OCI-LY7 (cell line): ENCODE measurements around the gene PEX1. TPM values are rescaled to one million over a fixed set of nuclear protein-coding genes. Genes with fewer than 3 reads are reported as not detected.
"Not testable (repeated sequence)": the region's sequence is repeated elsewhere in the genome, so short reads cannot be mapped to it uniquely, and the experiment has no call there.

Source experiments
- BruUV-seq: library from RNA; stranded (reverse); fragments of 400-500 nt; replicated peaks from 2 replicates; lab custom pipeline; 2021; lab: Mats Ljungman, UMichigan
- CTCF ChIA-PET: fragments of 300-600 bp; sonication (Branson Sonifier 250); formaldehyde crosslinking; loops from one replicate; lab custom pipeline; 2022; ENCODE audit warnings: antibody characterized with exemption; ENCODE audit not compliant: unreplicated experiment; lab: Charles Lee
- POLR2A ChIA-PET: fragments of 300-600 bp; sonication (Branson Sonifier 250); formaldehyde crosslinking; loops from one replicate; lab custom pipeline; 2022; ENCODE audit warnings: antibody characterized with exemption; lab: Charles Lee
- DNase-seq: peaks from one replicate; pipeline ENCODE4 v3.0.0-alpha.2; 2015; ENCODE audit warnings: low spot score
- H2AFZ ChIP-seq: fragments of 200-600 bp; sonication (generic), shearing (Covaris generic); 2 replicates; pipeline ENCODE4 v1.6.1; 2014; ENCODE audit warnings: mild to moderate bottlenecking, antibody characterized with exemption, low read length, moderate library complexity
- H3K27ac ChIP-seq: fragments of 200-600 bp; sonication (generic); 2 replicates; pipeline ENCODE4 v1.5.1; 2014; ENCODE audit warnings: mixed run types, low read depth, mild to moderate bottlenecking, moderate library complexity, low read length, inconsistent platforms; ENCODE audit not compliant: poor library complexity, severe bottlenecking
- H3K36me3 ChIP-seq: fragments of 200-600 bp; sonication (generic); 2 replicates; pipeline ENCODE4 v1.6.1; 2014; ENCODE audit warnings: mild to moderate bottlenecking, antibody characterized with exemption, low read length, moderate library complexity, mixed read lengths; ENCODE audit not compliant: insufficient read depth
- H3K4me1 ChIP-seq: fragments of 200-600 bp; sonication (generic); 2 replicates; pipeline ENCODE4 v1.5.1; 2014; ENCODE audit warnings: mild to moderate bottlenecking, low read length; ENCODE audit not compliant: insufficient read depth, poor library complexity, severe bottlenecking
- H3K4me2 ChIP-seq: fragments of 200-600 bp; sonication (generic); 2 replicates; pipeline ENCODE4 v1.6.1; 2014; ENCODE audit warnings: mild to moderate bottlenecking, low read length
- H3K4me3 ChIP-seq: fragments of 200-600 bp; sonication (generic); 2 replicates; pipeline ENCODE4 v1.5.1; 2014; ENCODE audit warnings: mild to moderate bottlenecking, low read depth, low read length; ENCODE audit not compliant: poor library complexity, severe bottlenecking
- H3K79me2 ChIP-seq: fragments of 200-600 bp; sonication (generic); 2 replicates; pipeline ENCODE4 v1.6.1; 2016; ENCODE audit warnings: low read depth, mild to moderate bottlenecking, low read length, moderate library complexity, mixed read lengths; ENCODE audit not compliant: insufficient read depth
- H3K9me2 ChIP-seq: fragments of 200-600 bp; sonication (generic); 2 replicates; pipeline ENCODE4 v1.6.1; 2016; ENCODE audit warnings: mild to moderate bottlenecking, low read length, mixed read lengths; ENCODE audit not compliant: insufficient read depth
- H3K9me3 ChIP-seq: fragments of 200-600 bp; sonication (generic); 2 replicates; pipeline ENCODE4 v1.6.1; 2014; ENCODE audit warnings: mild to moderate bottlenecking, mixed run types, low read length, mixed read lengths
- H4K20me1 ChIP-seq: fragments of 200-600 bp; sonication (generic); 2 replicates; pipeline ENCODE4 v1.6.1; 2014; ENCODE audit warnings: mild to moderate bottlenecking, antibody characterized with exemption, low read length, moderate library complexity, mixed read lengths; ENCODE audit not compliant: insufficient read depth
- EZH2phosphoT487 ChIP-seq: fragments of 200-600 bp; sonication (generic); IDR thresholded peaks from 2 replicates; pipeline ENCODE4 v1.6.1; 2018; ENCODE audit warnings: low read depth, borderline replicate concordance, mild to moderate bottlenecking, mixed run types, antibody characterized with exemption, low read length, moderate library complexity, mixed read lengths
- intact Hi-C: fragments of 100-400 bp; cut with micrococcal nuclease; formaldehyde crosslinking; loops from one replicate; pipeline ENCODE4 v1.10.0; 2022; ENCODE audit not compliant: unreplicated experiment
- total RNA-seq, 2 experiments: library from RNA; depleted of rRNA in 1 of 2; stranded (reverse); fragments of >200 nt in 1 of 2; shearing (Covaris generic) in 1 of 2; gene quantifications; 2 replicates each; pipeline ENCODE4 v1.2.3, GENCODE V29; 2014 to 2022
- TF ChIP-seq, protein P1 (sequence below): fragments of 200-600 bp; sonication (generic); conservative IDR thresholded peaks from 2 replicates; pipeline ENCODE4 v1.5.1; 2014; ENCODE audit warnings: mild to moderate bottlenecking, antibody characterized with exemption, low read length, moderate library complexity, mixed read lengths

PEX1 gene
- total RNA-seq, 2 experiments from 2014 or later = 28.7 to 36.0 TPM

DNA sequence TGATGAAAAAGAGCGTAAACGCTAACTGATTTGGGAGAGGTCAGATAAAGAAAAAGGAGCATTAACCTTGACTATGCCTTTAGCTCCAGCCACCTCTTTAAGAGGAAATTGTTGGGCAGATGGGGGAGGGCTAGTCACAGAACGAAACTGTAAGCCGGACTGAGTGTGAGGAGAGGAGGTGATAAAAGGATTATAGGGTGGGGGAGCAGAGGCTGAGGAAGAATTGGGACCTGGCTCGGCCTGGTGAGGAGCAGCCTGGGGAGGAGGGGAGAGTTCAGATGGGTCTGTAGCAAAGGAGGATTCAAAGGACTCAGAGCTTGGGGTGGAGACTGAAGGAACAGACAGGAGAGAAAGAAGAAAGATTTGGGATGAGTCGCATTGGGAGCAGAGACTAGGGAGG, 44.7 kb downstream of the PEX1 start:
- DNase-seq, BruUV-seq, H3K4me1 ChIP-seq, H3K4me2 ChIP-seq, H3K4me3 ChIP-seq, H2AFZ ChIP-seq, POLR2A ChIA-PET, intact Hi-C loops, H3K27ac ChIP-seq, H3K9me2 ChIP-seq, H3K79me2 ChIP-seq, H4K20me1 ChIP-seq, CTCF ChIA-PET, H3K9me3 ChIP-seq: not testable (repeated sequence)
- peaks cover 37% of the 10 kb centered on the region for H3K36me3 ChIP-seq

DNA sequence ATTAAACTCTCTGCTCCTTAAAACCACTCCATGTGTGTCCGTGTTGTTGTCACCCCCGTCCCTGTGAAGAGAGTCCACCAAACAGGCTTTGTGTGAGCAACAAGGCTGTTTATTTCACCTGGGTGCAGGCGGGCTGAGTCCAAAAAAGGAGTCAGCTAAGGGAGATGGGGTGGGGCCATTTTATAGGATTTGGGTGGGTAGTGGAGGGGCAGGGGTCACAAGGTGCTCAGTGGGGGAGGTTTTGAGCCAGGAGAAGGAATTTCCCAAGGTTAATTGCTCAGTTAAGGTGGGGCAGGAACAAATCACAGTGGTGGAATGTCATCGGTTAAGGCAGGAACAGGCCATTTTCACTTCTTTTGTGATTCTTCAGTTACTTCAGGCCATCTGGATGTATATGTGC, 49.2 kb downstream of the PEX1 start:
- BruUV-seq, POLR2A ChIA-PET, H3K79me2 ChIP-seq: not testable (repeated sequence)

DNA sequence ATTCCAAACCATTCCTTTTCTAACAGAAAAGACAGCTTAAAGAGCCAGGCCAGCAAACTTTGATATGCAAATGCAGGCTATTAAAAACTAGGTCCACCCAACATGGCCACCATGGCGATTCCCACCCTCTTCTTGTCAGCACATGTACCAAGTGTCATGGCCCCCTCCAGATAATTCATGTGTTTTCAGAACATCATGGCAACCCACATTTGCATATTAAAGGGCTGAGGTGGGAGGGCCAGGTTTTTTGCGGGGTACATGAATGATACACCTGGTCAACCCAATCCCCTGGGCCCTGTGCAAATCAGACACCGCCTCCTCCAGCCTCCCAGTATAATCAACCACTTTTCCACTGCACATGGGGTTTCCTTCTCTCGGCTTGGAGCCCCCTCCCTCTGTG, 49.6 kb downstream of the PEX1 start:
- ChIA-PET POLR2A (no interaction called here), CTCF (no interaction called here)
- H3K4me1 ChIP-seq = no peaks in the 10 kb centered on the region
- no peaks in the 10 kb centered on the region for H3K9me3 ChIP-seq
- no peak overlapping the region for H2AFZ ChIP-seq
- intact Hi-C loops = no loop called here
- no peak for TF ChIP-seq EZH2phosphoT487
- TF ChIP-seq, protein P1, sequence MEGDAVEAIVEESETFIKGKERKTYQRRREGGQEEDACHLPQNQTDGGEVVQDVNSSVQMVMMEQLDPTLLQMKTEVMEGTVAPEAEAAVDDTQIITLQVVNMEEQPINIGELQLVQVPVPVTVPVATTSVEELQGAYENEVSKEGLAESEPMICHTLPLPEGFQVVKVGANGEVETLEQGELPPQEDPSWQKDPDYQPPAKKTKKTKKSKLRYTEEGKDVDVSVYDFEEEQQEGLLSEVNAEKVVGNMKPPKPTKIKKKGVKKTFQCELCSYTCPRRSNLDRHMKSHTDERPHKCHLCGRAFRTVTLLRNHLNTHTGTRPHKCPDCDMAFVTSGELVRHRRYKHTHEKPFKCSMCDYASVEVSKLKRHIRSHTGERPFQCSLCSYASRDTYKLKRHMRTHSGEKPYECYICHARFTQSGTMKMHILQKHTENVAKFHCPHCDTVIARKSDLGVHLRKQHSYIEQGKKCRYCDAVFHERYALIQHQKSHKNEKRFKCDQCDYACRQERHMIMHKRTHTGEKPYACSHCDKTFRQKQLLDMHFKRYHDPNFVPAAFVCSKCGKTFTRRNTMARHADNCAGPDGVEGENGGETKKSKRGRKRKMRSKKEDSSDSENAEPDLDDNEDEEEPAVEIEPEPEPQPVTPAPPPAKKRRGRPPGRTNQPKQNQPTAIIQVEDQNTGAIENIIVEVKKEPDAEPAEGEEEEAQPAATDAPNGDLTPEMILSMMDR = no peak
- H4K20me1 ChIP-seq = no peaks in the 10 kb centered on the region
- no peak overlapping the region for H3K27ac ChIP-seq
- no peak overlapping the region for H3K4me3 ChIP-seq
- no peaks in the 10 kb centered on the region for H3K9me2 ChIP-seq
- no peaks in the 10 kb centered on the region for H3K79me2 ChIP-seq
- H3K36me3 ChIP-seq = no peaks in the 10 kb centered on the region
- no peak overlapping the region for H3K4me2 ChIP-seq
- no TSS peak for BruUV-seq
- no peak for DNase-seq

More for the DNA sequence above, 49.2 kb downstream of the PEX1 start:
- intact Hi-C loops, H3K36me3 ChIP-seq, H4K20me1 ChIP-seq, H3K27ac ChIP-seq, H2AFZ ChIP-seq, CTCF ChIA-PET, DNase-seq, H3K9me3 ChIP-seq, H3K4me1 ChIP-seq, H3K4me3 ChIP-seq, H3K9me2 ChIP-seq, H3K4me2 ChIP-seq: not testable (repeated sequence)

DNA sequence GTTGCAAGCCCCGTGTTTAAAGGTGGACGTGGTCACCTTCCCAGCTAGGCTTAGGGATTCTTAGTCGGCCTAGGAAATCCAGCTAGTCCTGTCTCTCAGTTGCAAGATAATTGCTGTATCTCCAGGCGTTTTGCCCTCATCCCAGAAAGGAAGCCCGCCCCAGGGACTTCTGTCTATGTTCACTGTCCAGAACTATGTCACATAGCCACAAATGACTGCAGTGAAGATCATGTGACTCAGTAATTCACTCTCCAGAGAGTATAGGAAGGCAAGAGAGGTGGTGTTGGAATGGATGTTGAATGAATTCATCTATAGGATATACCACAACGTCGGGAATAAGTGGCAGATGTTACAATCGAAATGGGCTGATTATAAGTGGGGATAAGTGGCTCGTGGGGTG, 50.2 kb downstream of the PEX1 start:
- Histone ChIP-seq H3K4me1 (no peaks in the 10 kb centered on the region), H3K9me3 (no peaks in the 10 kb centered on the region), H3K9me2 (no peaks in the 10 kb centered on the region), H3K4me3 (no peak overlapping the region), H2AFZ (no peak overlapping the region), H3K36me3 (no peaks in the 10 kb centered on the region), H4K20me1 (no peaks in the 10 kb centered on the region), H3K4me2 (no peak overlapping the region), H3K79me2 (no peaks in the 10 kb centered on the region), H3K27ac (no peak overlapping the region)
- BruUV-seq = no TSS peak
- intact Hi-C loops = no loop called here
- CTCF ChIA-PET = no interaction called here
- POLR2A ChIA-PET = no interaction called here
- TF ChIP-seq, protein P1 = no peak
- TF ChIP-seq EZH2phosphoT487 = no peak
- DNase-seq = no peak

DNA sequence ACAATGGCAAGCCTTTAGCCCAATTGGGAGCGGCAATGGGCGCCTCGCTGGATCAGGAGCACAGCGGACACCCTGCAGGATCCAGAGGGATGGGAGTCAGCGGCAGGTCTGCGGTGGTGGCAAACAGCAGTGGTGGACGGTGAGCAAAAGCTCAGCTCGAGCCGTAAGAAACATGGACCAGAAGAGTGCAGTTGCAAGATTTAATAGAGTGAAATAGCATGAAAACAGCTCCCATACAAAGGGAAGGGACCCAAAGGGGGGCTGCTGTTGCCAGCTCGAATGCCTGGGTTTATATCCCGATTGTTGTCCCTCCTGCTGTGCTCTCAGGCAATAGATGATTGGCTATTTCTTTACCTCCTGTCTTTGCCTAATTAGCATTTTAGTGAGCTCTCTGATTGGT, 50.6 kb downstream of the PEX1 start, which contains the start of gene ERVW-1:
Gene ERVW-1, minus strand, starts transcription at position 266 of the 400 bp plus-strand sequence. CDS start 7,565 bp downstream, outside the sequence.
- H3K4me3 ChIP-seq, CTCF ChIA-PET, BruUV-seq, H3K27ac ChIP-seq, H3K36me3 ChIP-seq, H3K9me3 ChIP-seq, H3K4me1 ChIP-seq, H3K4me2 ChIP-seq, H4K20me1 ChIP-seq, DNase-seq, H2AFZ ChIP-seq, intact Hi-C loops, H3K79me2 ChIP-seq, H3K9me2 ChIP-seq: not testable (repeated sequence)
- POLR2A ChIA-PET = interaction anchor here (0.6 kb wide), 1 partner anchor 611 kb away, joined by 3 read pairs; no protein-coding TSS in a partner anchor
